ENCODE results near the gene TAS2R41. TPM values are rescaled to one million over a fixed set of nuclear protein-coding genes. Genes with fewer than 3 reads are reported as not detected.
A peak's percentile ranks its signal among the peaks of the same experiment; 100 is the strongest.

Gene TAS2R41, protein sequence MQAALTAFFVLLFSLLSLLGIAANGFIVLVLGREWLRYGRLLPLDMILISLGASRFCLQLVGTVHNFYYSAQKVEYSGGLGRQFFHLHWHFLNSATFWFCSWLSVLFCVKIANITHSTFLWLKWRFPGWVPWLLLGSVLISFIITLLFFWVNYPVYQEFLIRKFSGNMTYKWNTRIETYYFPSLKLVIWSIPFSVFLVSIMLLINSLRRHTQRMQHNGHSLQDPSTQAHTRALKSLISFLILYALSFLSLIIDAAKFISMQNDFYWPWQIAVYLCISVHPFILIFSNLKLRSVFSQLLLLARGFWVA
- total RNA-seq, result not detected

DNA sequence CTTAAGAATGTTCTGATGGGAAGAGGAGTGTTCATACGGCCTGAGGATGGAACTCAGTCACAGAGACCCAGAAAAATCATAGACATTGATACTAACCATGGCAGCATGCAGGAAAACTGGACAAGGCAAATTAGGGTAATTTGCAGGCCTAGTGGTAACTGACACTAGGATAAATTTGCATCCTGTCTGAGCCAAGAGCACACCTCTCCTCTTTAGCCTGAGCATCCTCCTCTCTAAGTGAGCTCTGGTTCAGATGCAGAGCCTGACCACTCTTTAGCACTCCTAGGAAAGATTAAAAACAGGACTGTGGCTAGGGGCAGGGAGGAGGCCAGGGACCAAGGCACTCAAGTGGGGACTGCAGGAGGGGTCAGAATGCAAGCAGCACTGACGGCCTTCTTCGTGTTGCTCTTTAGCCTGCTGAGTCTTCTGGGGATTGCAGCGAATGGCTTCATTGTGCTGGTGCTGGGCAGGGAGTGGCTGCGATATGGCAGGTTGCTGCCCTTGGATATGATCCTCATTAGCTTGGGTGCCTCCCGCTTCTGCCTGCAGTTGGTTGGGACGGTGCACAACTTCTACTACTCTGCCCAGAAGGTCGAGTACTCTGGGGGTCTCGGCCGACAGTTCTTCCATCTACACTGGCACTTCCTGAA lies at the start of gene TAS2R41:
Gene TAS2R41 (plus strand): TSS at position 373 of the 650 bp plus-strand sequence. CDS start 0 bp downstream, at position 373.
- peak; percentile 16 for ATAC-seq
- no peaks in the 10 kb centered on the region for H3K36me3 ChIP-seq
- WGBS, 2 donors (ENCODE audit: low coverage in 1 of 2), result 65 to 90% methylated on average over 1 to 9 of the region's 10 CpGs
- peaks cover 0 to 1% (median 0%) of the 10 kb centered on the region in 3 donors for H3K9me3 ChIP-seq
- H3K27me3 ChIP-seq, result no peaks in the 10 kb centered on the region
- no peak for TF ChIP-seq EP300 (IDR thresholded peaks at IDR 0.05)
- TF ChIP-seq POLR2A (IDR thresholded peaks at IDR 0.05), result no peak
- no peak for TF ChIP-seq CTCF (IDR thresholded peaks at IDR 0.05)
- no peak for TF ChIP-seq POLR2AphosphoS5 (IDR thresholded peaks at IDR 0.05)
- H3K4me3 ChIP-seq, result no peak within 1 kb of the TSS
- H3K4me1 ChIP-seq, result no peaks in the 10 kb centered on the region
- no peak within 1 kb of the TSS for H3K27ac ChIP-seq

DNA sequence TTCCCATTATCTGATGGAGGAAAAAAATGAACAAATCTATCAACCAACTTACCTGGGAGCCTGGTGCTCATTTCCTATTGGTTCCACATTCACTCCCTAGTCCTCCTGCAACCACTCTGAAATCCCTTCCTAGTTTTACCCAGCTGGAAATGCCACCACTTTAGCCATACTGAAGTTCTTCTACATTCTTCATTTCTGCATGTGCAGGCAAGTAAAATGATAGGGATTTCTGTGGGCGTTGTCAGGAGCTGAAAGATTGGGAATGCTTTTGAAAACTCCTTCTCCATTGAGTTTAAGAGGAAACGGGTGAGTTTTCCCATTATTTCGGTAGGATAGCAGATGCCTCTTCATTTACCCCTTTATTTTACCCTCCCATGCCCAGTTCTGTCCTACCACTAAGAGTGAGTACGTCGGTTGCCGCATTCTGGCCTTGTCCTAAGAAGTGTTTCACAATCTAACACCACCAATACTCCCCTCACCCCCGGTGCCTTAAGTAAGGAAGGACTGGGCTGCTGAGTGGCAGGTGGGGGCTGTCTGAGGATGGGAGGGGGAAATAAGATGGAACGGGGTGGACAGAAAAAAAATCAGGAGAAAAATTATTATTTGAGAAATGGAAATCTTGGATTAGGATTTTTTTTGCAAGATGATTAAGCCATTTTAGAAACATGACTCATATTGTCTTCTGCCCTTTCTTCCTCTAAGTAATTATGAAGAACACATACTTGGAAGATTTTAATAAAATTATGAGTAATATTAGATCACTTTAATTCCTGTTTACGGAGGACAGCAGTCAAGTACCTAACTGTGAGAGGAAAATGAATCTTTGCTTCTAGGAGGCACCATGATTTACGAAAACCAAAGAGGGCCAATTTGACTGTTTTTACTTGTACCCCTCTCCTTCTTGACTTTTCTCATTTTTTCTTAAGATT lies 47.6 kb upstream of the TAS2R41 start:
- WGBS, 2 donors (ENCODE audit: low coverage in 1 of 2), result 56 to 66% methylated on average over 3 to 10 of the region's 10 CpGs
- no peak for TF ChIP-seq CTCF (IDR thresholded peaks at IDR 0.05)
- no peak for TF ChIP-seq EP300 (IDR thresholded peaks at IDR 0.05)
- TF ChIP-seq POLR2A (IDR thresholded peaks at IDR 0.05), result no peak
- no peak for TF ChIP-seq POLR2AphosphoS5 (IDR thresholded peaks at IDR 0.05)
- no peaks in the 10 kb centered on the region for H3K4me1 ChIP-seq
- H3K4me3 ChIP-seq, result no peak overlapping the region
- H3K36me3 ChIP-seq, result no peaks in the 10 kb centered on the region
- no peaks in the 10 kb centered on the region for H3K27me3 ChIP-seq
- no peak for ATAC-seq
- no peak overlapping the region for H3K27ac ChIP-seq
- H3K9me3 ChIP-seq, result no peaks in the 10 kb centered on the region

GRCh38 chr7:143431109-143431508 lies 46.6 kb upstream of the TAS2R41 start:
- Histone ChIP-seq H3K36me3 (no peaks in the 10 kb centered on the region), H3K9me3 (no peaks in the 10 kb centered on the region), H3K4me3 (no peak overlapping the region), H3K4me1 (no peaks in the 10 kb centered on the region), H3K27ac (no peak overlapping the region), H3K27me3 (no peaks in the 10 kb centered on the region)
- 61 to 92% methylated on average over 2 of the region's 2 CpGs for WGBS, 2 donors (ENCODE audit: low coverage in 1 of 2)
- ATAC-seq, result no peak
- no peak for TF ChIP-seq POLR2AphosphoS5 (IDR thresholded peaks at IDR 0.05)
- TF ChIP-seq CTCF (IDR thresholded peaks at IDR 0.05), result no peak
- TF ChIP-seq EP300 (IDR thresholded peaks at IDR 0.05), result no peak
- no peak for TF ChIP-seq POLR2A (IDR thresholded peaks at IDR 0.05)

DNA sequence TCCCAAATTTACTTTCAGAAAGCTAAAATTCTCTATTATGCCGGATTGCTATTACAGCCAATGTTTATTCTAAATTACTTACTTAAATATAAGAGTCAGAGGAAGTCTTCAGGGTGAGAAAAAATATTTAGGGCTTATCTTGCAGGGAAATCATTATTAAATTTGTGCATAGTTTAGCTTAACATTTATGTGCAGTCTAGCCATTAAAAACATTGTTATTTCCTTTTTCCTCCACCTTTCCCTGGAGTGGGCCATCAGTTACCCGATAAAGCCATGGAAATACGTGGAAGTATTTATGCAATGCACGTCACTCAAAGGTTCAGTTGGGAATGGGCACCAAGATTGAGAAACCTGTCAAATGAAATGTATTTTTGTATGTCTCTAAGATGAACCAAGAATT lies 43.9 kb upstream of the TAS2R41 start:
- Histone ChIP-seq H3K4me1 (no peaks in the 10 kb centered on the region), H3K9me3 (no peaks in the 10 kb centered on the region), H3K27me3 (no peaks in the 10 kb centered on the region), H3K27ac (no peak overlapping the region), H3K4me3 (no peak overlapping the region), H3K36me3 (no peaks in the 10 kb centered on the region)
- no peak for ATAC-seq
- 77 to 81% methylated on average over 4 of the region's 4 CpGs for WGBS, 2 donors (ENCODE audit: low coverage in 1 of 2)
- TF ChIP-seq EP300 (IDR thresholded peaks at IDR 0.05), result no peak
- TF ChIP-seq POLR2AphosphoS5 (IDR thresholded peaks at IDR 0.05), result no peak

GRCh38 chr7:143434660-143435059 lies 43.0 kb upstream of the TAS2R41 start:
- TF ChIP-seq POLR2AphosphoS5 (IDR thresholded peaks at IDR 0.05) (no peak), EP300 (IDR thresholded peaks at IDR 0.05) (no peak), POLR2A (IDR thresholded peaks at IDR 0.05) (no peak)
- no peaks in the 10 kb centered on the region for H3K9me3 ChIP-seq
- H3K4me3 ChIP-seq, result no peak overlapping the region
- no peaks in the 10 kb centered on the region for H3K27me3 ChIP-seq
- 64 to 66% methylated on average over 4 to 8 of the region's 9 CpGs for WGBS, 2 donors (ENCODE audit: low coverage in 1 of 2)
- no peaks in the 10 kb centered on the region for H3K36me3 ChIP-seq
- no peak overlapping the region for H3K27ac ChIP-seq
- no peaks in the 10 kb centered on the region for H3K4me1 ChIP-seq
- peak; percentile 43 for ATAC-seq
